WERI-Rb-1 (cell line): ENCODE measurements around the gene WDR31.

Source experiments
- DNase-seq: peaks from one replicate; pipeline ENCODE4 v3.0.0-alpha.2; 2020
- H3K27ac ChIP-seq: fragments of 250-450 bp; sonication (Bioruptor Pico); 2 replicates; pipeline ENCODE4 v1.5.1; 2020; ENCODE audit warnings: mild to moderate bottlenecking, moderate library complexity
- H3K27me3 ChIP-seq: fragments of 250-450 bp; sonication (Bioruptor Pico); 2 replicates; pipeline ENCODE4 v1.5.1; 2021; ENCODE audit warnings: mild to moderate bottlenecking, low read depth, moderate library complexity; ENCODE audit not compliant: insufficient read depth, severe bottlenecking
- H3K36me3 ChIP-seq: fragments of 250-450 bp; sonication (Bioruptor Pico); 2 replicates; pipeline ENCODE4 v1.5.1; 2020; ENCODE audit warnings: mild to moderate bottlenecking, moderate library complexity
- H3K4me3 ChIP-seq: 2 replicates; pipeline ENCODE4 v1.5.1; 2011; ENCODE audit warnings: low read depth, mild to moderate bottlenecking, control low read depth, low read length
- H3K9me3 ChIP-seq: fragments of 250-450 bp; sonication (Bioruptor Pico); 2 replicates; pipeline ENCODE4 v1.5.1; 2021; ENCODE audit warnings: mild to moderate bottlenecking, moderate library complexity; ENCODE audit not compliant: severe bottlenecking
- CTCF ChIP-seq: IDR thresholded peaks from 2 replicates; pipeline ENCODE4 v1.5.1; 2011; ENCODE audit warnings: low read depth, mild to moderate bottlenecking, control low read depth, inconsistent platforms, low read length

Gene WDR31

GRCh38 chr9:113375057-113376023, 35.3 kb upstream of the WDR31 start:
- H3K27ac ChIP-seq: no peak overlapping the region
- no peak overlapping the region for H3K4me3 ChIP-seq

GRCh38 chr9:113373676-113374392, 33.8 kb upstream of the WDR31 start:
- no peak overlapping the region for H3K4me3 ChIP-seq
- no peak for TF ChIP-seq CTCF
- DNase-seq: no peak
- no peaks in the 10 kb centered on the region for H3K27me3 ChIP-seq
- H3K36me3 ChIP-seq: peaks cover 31% of the 10 kb centered on the region
- H3K9me3 ChIP-seq: no peaks in the 10 kb centered on the region
- no peak overlapping the region for H3K27ac ChIP-seq

More at GRCh38 chr9:113375057-113376023, 35.3 kb upstream of the WDR31 start:
- no peak for DNase-seq
- no peaks in the 10 kb centered on the region for H3K9me3 ChIP-seq
- peaks cover 31% of the 10 kb centered on the region for H3K36me3 ChIP-seq
- no peak for TF ChIP-seq CTCF
- no peaks in the 10 kb centered on the region for H3K27me3 ChIP-seq

GRCh38 chr9:113373256-113373655, 33.2 kb upstream of the WDR31 start:
- H3K27ac ChIP-seq: no peak overlapping the region
- H3K4me3 ChIP-seq: no peak overlapping the region
- H3K36me3 ChIP-seq: peaks cover 31% of the 10 kb centered on the region
- no peak for TF ChIP-seq CTCF
- no peaks in the 10 kb centered on the region for H3K27me3 ChIP-seq
- no peak for DNase-seq
- H3K9me3 ChIP-seq: no peaks in the 10 kb centered on the region

GRCh38 chr9:113372059-113372458, 32.0 kb upstream of the WDR31 start:
- DNase-seq: no peak
- no peaks in the 10 kb centered on the region for H3K27me3 ChIP-seq
- TF ChIP-seq CTCF: no peak
- H3K4me3 ChIP-seq: no peak overlapping the region
- H3K9me3 ChIP-seq: no peaks in the 10 kb centered on the region
- peaks cover 31% of the 10 kb centered on the region for H3K36me3 ChIP-seq
- no peak overlapping the region for H3K27ac ChIP-seq

- no peak overlapping the region for H3K27ac ChIP-seq
- no peak for DNase-seq
- TF ChIP-seq CTCF: no peak
- peaks cover 31% of the 10 kb centered on the region for H3K36me3 ChIP-seq
- no peak overlapping the region for H3K4me3 ChIP-seq
- no peaks in the 10 kb centered on the region for H3K9me3 ChIP-seq
- no peaks in the 10 kb centered on the region for H3K27me3 ChIP-seq
These were observed 30.8 kb upstream of the WDR31 start for GRCh38 chr9:113370806-113371325.
